Measurements from ENCODE around the gene KCNMB2.

GRCh38 chr3:178517665-178518334 is 18.4 kb upstream of the KCNMB2 start:
- TF ChIP-seq MYC (IDR thresholded peaks at IDR 0.05; ENCODE audit: borderline replicate concordance, low read length): no peak
- TF ChIP-seq EP300 (IDR thresholded peaks at IDR 0.05): no peak
- TF ChIP-seq REST (IDR thresholded peaks at IDR 0.05): no peak
- no peak for TF ChIP-seq KDM5A (IDR thresholded peaks at IDR 0.05)
- no peak for TF ChIP-seq POLR2A (IDR thresholded peaks at IDR 0.05; ENCODE audit: low read length)
- no peak for TF ChIP-seq CTCF (IDR thresholded peaks at IDR 0.05)
- TF ChIP-seq JUNB (IDR thresholded peaks at IDR 0.05): no peak
- TF ChIP-seq SMC3 (IDR thresholded peaks at IDR 0.05): no peak
- TF ChIP-seq USF2 (IDR thresholded peaks at IDR 0.05): no peak
- no peak for TF ChIP-seq NPAS2 (CRISPR knock-in tag; IDR thresholded peaks at IDR 0.05; ENCODE audit: borderline replicate concordance)
- TF ChIP-seq PBX3 (IDR thresholded peaks at IDR 0.05): no peak
- no peak for TF ChIP-seq RFX5 (IDR thresholded peaks at IDR 0.05)
- no peak for TF ChIP-seq NR3C1 (IDR thresholded peaks at IDR 0.05)

All from A549 (cell line).